ENCODE measurements around the gene SRRT.

The SRRT gene

DNA sequence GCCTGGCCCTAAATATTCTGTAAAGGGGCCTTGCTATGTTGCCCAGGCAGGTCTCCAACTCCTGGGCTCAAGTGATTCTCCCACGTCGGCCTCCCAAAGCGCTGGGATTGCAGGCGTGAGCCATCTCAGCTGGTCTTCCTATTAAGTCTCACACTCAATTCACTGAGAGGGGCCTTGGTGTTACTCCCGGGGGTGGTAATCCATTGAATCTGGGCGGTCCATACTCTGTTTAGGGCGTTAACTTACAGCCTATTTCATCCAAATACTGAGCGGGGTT lies 665 bp upstream of the SRRT start:
- DNase-seq: no peak
- in situ Hi-C loops (cut with HindIII; ENCODE audit: low pct_ligation_motif_present, low pct_unique_long_range_greater_than_20kb, low sequenced_read_pairs): no loop called here

DNA sequence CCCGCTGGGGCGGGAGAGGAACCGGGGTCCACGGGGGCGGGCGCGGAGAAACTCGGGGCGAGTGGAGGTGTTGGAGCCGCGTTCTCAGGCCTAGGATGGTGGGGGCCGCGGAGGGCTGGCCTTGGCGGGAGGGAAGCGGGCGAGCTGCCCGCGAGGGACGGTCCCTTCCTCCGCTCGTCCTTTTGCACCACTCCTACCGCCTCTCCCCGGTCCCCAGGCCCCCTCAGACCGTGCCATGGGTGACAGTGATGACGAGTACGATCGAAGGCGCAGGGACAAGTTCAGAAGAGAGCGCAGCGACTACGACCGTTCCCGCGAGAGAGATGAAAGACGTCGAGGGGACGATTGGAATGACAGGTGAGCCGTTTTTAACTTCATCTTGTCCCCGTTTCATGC lies 451 bp downstream of the SRRT start:
- in situ Hi-C loops (cut with HindIII; ENCODE audit: low pct_ligation_motif_present, low pct_unique_long_range_greater_than_20kb, low sequenced_read_pairs): no loop called here
- peak; percentile 35 for DNase-seq

DNA sequence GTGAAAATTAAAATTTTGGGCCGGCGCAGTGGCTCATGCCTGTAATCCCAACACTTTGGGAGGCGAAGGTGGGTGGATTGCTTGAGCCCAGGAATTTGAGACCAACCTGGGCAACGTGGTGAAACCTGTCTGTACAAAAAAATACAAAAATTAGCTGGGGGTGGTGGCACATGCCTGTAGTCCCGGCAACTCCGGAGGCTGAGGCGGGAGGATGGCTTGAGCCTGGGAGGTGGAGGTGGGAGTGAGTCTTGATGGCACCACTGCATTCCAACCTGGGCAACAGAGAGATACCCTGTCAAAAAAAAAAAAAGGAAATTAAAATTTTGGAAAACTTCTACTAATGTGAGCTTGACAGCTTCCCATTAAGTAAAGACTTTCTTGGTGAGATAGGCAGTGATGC lies 3.1 kb downstream of the SRRT start:
- no peak for DNase-seq
- in situ Hi-C loops (cut with HindIII; ENCODE audit: low pct_ligation_motif_present, low pct_unique_long_range_greater_than_20kb, low sequenced_read_pairs): no loop called here

DNA sequence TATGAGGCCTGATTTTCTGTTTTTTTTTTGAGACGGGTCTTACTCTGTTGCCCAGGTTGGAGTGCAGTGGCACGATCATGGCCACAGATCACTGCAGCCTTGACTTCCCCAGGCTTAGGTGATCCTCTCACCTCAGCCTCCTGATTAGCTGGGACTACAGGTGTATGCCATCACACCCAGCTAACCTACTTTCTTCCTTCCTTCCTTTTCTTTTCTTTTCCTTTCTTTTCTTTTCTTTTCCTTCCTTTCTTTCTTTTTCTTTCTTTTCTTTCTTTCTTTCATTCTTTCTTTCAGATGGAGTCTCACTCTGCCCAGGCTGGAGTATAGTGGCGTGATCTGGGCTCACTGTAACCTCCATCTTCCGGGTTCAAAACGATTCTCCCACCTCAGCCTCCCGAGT lies 3.8 kb downstream of the SRRT start:
- in situ Hi-C loops (cut with HindIII; ENCODE audit: low pct_ligation_motif_present, low pct_unique_long_range_greater_than_20kb, low sequenced_read_pairs): no loop called here
- no peak for DNase-seq

DNA sequence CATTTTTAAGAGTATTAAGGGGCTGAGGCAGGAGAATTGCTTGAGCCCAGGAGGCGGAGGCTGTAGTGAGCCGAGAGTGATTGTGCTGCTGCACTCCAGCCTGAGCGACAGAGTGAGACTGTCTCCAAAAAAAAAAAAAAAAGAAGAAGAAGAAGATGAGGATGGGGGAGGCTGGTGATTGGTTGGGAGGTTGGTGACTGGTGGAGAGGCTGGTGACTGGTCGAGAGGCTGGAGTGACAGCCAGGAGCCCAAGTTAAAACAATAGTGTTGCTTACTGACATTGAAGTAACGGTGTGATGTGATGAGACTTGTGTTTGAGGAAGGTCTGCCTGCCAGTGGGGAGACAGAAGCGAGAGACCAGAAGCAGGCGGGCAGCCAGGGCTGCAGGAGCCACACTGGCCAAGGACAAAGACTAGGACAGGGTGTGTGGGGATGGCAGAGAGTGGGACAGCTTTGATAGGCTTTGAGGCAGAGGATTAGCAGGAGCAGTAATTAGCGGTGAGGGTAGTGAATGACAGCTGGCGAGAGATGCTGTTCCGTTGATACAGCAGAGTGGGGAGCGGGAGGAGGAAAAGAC lies 4.9 kb downstream of the SRRT start:
- DNase-seq: no peak
- in situ Hi-C loops (cut with HindIII; ENCODE audit: low pct_ligation_motif_present, low pct_unique_long_range_greater_than_20kb, low sequenced_read_pairs): loop anchor here (10.0 kb wide), 1 partner anchor 175 kb away; no protein-coding TSS in a partner anchor

DNA sequence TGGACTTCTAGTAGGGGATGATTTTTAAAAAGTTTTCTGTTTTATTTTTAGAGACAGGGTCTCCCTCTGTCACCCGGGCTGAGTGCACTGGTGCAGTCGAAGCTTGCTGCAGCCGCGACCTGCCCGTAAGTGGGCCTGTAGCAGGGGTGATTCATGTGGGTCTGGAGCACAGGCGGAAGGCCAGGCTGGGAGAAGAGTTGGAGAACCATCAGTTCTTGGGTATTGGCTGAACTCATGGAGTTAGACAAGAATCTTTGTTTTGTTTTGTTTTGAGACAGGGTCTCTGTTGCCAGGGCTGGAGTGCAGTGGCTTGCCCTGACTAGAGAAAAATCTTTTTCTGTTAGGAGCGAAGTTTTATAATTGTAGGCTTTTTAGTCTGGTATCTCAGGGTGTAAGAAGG lies 5.7 kb downstream of the SRRT start:
- in situ Hi-C loops (cut with HindIII; ENCODE audit: low pct_ligation_motif_present, low pct_unique_long_range_greater_than_20kb, low sequenced_read_pairs): loop anchor here (10.0 kb wide), 1 partner anchor 174 kb away; no protein-coding TSS in a partner anchor
- no peak for DNase-seq

DNA sequence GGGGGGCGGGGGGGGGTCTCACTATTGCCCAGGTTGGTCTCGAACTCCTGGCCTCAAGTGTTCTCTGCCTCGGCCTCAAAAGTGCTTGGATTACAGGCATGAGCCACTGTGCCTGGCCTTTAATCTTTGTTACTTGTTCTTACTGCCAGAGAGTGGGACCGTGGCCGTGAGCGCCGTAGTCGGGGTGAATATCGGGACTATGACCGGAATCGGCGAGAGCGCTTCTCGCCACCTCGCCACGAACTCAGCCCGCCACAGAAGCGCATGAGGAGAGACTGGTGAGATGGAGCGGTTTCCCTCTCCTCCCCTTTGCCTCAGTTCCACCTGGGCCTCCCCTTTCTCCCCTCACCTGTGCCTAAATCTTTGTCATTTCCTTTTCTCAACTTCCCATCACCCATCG lies 6.2 kb downstream of the SRRT start:
- in situ Hi-C loops (cut with HindIII; ENCODE audit: low pct_ligation_motif_present, low pct_unique_long_range_greater_than_20kb, low sequenced_read_pairs): loop anchor here (10.0 kb wide), 1 partner anchor 174 kb away; no protein-coding TSS in a partner anchor
- no peak for DNase-seq

DNA sequence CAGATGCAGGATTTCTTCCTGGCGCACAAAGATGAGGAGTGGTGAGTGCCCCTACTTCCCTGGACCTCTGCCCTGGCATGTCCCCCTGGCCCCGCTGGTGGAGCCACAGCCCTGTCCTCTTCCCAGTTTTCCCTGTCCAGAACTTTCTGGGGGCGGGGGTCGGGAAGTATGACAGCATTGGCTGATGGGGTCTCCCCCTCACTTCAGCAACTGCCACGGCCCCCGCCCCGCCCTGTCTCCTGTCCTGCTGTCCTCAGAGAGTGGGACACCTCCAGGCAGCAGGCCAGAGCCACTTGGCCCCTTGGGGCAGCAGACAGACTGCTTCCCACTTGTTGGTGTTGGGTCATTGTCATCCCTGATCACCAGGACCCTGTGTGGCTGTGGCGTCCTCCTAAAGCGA lies 7.3 kb downstream of the SRRT start:
- no peak for DNase-seq
- in situ Hi-C loops (cut with HindIII; ENCODE audit: low pct_ligation_motif_present, low pct_unique_long_range_greater_than_20kb, low sequenced_read_pairs): loop anchor here (10.0 kb wide), 1 partner anchor 173 kb away; no protein-coding TSS in a partner anchor

DNA sequence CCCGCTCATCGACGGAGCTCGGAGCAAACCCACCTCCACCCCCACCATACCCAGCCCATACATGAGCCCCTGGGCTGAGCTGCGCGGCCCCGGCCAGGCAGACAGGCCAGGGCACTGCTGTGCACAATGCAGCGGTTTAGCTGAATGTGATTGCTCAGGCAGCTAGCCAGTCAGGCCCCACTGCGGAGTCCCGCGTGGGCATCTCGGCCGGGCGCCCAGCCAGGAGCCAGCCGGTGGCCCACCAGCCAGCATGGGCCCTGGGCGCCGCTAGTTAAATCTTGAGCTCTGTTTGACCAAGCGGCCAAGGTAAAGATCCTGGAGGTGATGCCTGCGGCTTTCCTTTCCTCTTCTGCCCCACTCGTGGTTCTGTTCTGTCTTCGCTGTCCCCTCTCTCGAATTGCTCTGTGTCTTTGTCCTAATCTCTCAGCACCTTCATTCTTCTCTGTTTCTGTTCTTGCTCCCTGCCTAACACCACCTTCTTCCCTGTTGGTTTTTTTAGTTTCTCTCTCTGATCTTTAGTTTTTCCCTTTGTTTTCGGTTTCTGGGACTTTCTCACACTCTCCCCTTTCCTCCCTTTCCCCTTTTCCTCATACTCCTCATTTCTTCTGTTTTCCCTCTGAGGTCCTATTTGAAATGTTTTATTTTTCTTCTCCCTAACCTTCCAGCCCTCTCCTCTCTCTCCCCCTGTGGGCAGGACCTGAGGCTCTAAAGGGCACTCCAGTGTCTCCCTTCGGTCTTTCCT lies 8.1 kb downstream of the SRRT start:
- in situ Hi-C loops (cut with HindIII; ENCODE audit: low pct_ligation_motif_present, low pct_unique_long_range_greater_than_20kb, low sequenced_read_pairs): loop anchor here (10.0 kb wide), 1 partner anchor 172 kb away; no protein-coding TSS in a partner anchor
- no peak for DNase-seq

DNA sequence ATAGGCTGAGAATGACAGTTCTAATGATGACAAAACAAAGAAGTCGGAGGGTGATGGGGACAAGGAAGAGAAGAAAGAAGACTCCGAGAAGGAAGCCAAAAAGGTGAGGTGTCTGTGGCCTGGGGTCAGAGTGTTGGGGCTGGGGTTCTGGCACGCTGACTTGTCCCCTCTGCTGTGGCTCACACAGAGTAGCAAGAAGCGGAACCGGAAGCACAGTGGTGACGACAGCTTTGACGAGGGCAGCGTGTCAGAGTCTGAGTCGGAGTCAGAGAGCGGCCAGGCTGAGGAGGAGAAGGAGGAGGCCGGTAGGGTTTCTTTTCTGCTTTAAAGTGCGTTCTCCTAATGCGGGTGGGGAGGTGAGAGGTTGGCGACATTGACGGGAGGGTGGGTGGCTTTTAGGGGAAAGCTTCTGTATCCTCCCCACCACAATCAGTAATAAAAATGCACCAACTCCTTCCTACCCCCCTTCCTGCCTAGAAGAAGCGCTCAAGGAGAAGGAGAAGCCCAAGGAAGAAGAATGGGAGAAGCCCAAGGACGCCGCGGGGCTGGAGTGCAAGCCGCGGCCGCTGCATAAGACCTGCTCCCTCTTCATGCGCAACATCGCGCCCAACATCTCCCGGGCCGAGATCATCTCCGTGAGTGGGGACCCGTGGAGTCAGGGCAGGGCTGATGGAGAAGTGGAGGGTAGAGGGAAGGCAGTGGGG lies 10.0 kb downstream of the SRRT start:
- DNase-seq: no peak
- in situ Hi-C loops (cut with HindIII; ENCODE audit: low pct_ligation_motif_present, low pct_unique_long_range_greater_than_20kb, low sequenced_read_pairs): loop anchor here (10.0 kb wide), 1 partner anchor 170 kb away; no protein-coding TSS in a partner anchor

DNA sequence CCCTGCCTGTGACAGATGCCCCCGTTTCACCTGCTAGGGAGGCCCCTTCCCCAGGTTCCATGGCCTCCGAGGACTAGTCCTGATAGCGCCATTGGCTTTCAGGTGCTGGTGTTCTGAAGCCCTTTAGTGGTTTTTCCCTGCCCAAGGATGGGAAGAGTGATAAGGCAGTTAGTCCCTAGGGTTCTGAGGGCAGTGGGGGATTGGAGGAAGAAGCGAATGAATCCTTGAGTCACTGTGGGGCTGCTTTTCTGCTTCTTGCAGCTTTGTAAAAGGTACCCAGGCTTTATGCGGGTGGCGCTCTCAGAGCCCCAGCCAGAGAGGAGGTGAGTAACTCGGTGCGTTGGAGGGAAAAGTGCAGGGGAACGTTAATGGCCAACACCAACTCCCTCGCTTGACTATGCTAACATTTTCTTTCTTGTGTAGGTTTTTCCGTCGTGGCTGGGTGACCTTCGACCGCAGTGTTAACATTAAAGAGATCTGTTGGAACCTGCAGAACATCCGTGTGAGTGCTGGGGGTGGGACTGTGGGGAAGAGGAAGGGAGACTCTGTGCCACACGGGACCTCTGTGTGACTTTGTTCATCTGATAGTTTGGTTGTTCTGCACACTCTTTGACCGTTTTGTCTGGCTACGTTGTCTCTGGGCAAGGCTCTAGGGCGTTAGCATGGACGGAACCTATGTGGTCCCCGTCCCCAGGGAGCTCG lies 10.7 kb downstream of the SRRT start:
- no peak for DNase-seq
- in situ Hi-C loops (cut with HindIII; ENCODE audit: low pct_ligation_motif_present, low pct_unique_long_range_greater_than_20kb, low sequenced_read_pairs): loop anchor here (10.0 kb wide), 1 partner anchor 169 kb away; no protein-coding TSS in a partner anchor

DNA sequence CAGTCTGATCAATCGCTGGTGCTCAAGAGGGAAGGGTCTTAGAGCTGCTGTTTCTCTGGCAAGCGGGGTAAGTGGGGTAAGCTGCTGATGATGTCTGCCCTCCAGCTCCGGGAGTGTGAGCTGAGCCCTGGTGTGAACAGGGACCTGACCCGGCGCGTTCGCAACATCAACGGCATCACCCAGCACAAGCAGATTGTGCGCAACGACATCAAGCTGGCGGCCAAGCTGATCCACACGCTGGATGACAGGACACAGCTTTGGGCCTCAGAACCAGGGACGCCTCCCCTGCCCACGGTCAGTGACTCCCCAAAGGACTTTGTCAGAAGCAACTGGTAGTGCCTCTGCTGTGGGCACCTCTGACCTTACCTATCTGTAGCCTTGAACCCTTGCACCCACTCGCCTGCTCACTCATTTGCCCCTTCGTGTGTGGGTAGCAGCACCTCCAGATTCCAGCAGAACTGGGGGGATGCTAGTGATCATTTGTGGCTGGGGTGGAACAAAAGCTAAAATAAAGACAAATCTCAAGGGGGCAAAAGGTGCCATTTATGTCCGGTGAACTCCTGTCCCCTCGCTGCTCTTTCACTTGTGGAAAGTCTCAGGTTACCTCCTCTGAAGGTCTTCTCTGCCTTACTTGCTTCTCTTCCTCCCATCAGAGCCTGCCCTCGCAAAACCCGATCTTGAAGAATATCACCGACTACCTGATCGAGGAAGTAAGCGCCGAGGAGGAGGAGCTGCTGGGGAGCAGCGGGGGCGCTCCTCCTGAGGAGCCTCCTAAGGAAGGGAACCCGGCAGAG lies 11.4 kb downstream of the SRRT start:
- DNase-seq: no peak
- in situ Hi-C loops (cut with HindIII; ENCODE audit: low pct_ligation_motif_present, low pct_unique_long_range_greater_than_20kb, low sequenced_read_pairs): loop anchor here (10.0 kb wide), 1 partner anchor 168 kb away; no protein-coding TSS in a partner anchor

DNA sequence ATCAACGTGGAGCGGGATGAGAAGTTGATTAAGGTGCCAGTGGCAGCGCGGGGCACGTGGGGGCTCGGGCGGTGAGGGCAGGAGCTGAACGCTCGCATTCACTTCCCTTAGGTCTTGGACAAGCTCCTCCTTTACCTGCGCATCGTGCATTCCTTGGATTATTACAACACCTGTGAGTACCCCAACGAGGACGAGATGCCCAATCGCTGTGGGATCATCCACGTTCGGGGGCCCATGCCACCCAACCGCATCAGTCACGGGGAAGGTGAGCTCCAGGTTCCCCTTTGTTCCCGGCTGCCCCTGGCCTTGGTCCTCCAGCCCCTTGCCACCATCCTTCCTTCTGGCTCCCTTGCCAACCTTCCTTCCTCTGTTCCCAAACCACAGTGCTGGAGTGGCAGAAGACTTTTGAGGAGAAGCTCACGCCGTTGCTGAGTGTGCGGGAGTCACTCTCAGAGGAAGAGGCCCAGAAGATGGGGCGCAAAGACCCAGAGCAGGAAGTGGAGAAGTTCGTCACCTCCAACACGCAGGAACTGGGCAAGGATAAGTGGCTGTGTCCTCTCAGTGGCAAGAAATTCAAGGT lies 12.1 kb downstream of the SRRT start:
- DNase-seq: no peak
- in situ Hi-C loops (cut with HindIII; ENCODE audit: low pct_ligation_motif_present, low pct_unique_long_range_greater_than_20kb, low sequenced_read_pairs): loop anchor here (10.0 kb wide), 1 partner anchor 168 kb away; no protein-coding TSS in a partner anchor

DNA sequence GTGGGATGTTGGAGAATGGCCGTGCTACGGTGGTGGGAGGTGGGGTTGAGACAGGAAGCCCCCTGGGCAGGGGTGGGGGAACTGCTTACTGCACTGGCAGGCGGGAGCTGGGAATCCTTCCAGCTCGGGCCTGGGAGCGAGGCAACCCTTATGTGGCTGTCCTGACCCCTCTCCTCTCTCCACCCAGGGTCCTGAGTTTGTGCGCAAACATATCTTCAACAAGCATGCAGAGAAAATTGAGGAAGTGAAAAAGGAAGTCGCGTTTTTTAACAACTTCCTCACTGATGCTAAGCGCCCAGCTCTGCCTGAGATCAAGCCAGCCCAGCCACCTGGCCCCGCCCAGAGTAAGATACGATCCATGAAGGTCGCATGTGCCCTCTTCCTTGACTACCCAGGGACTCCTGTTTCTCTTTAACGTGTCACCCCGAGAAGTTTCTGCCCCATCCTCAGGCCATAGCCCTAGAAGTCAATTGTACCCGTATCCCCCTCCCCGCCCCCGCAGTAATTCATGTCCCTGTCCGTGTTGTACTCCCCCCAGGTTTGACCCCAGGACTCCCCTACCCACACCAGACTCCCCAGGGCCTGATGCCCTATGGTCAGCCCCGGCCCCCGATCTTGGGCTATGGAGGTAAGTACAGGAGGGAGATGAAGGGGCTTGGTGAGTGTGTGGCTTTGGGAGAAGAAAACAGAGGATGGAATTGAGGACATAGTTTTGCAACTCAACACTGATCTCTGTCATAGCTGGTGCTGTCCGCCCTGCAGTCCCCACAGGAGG lies 12.8 kb downstream of the SRRT start:
- DNase-seq: no peak
- in situ Hi-C loops (cut with HindIII; ENCODE audit: low pct_ligation_motif_present, low pct_unique_long_range_greater_than_20kb, low sequenced_read_pairs): loop anchor here (10.0 kb wide), 1 partner anchor 167 kb away; no protein-coding TSS in a partner anchor

DNA sequence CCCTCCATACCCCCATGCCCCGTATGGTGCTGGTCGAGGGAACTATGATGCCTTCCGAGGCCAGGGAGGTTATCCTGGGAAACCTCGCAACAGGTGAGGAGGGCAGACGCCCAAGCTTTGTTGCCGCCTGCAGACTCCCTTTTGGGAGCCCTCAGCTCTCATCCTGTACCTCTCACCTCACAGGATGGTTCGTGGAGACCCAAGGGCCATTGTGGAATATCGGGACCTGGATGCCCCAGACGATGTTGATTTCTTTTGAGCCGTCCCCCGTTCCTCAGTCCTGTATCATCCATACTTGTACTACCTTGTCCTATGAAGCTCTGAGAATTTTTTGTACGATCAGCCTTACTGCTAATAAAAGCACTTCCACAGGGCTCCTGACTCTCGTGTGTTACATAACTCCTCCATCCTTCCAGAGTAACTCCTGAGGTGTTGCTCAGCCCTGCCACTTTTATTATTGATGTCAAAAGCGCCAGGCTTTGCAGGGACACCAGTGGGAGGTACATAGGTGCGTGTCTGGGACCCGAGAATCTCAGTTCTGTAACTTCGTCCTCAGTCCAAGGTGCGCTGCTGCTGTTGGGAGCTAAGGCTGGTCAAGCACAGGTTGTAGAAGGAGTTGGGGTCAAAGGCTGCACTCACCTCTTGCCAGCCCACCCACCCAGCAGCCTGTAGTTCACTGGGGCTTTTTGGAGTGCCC lies 13.5 kb downstream of the SRRT start:
- in situ Hi-C loops (cut with HindIII; ENCODE audit: low pct_ligation_motif_present, low pct_unique_long_range_greater_than_20kb, low sequenced_read_pairs): loop anchor here (10.0 kb wide), 1 partner anchor 166 kb away; no protein-coding TSS in a partner anchor
- DNase-seq: no peak

DNA sequence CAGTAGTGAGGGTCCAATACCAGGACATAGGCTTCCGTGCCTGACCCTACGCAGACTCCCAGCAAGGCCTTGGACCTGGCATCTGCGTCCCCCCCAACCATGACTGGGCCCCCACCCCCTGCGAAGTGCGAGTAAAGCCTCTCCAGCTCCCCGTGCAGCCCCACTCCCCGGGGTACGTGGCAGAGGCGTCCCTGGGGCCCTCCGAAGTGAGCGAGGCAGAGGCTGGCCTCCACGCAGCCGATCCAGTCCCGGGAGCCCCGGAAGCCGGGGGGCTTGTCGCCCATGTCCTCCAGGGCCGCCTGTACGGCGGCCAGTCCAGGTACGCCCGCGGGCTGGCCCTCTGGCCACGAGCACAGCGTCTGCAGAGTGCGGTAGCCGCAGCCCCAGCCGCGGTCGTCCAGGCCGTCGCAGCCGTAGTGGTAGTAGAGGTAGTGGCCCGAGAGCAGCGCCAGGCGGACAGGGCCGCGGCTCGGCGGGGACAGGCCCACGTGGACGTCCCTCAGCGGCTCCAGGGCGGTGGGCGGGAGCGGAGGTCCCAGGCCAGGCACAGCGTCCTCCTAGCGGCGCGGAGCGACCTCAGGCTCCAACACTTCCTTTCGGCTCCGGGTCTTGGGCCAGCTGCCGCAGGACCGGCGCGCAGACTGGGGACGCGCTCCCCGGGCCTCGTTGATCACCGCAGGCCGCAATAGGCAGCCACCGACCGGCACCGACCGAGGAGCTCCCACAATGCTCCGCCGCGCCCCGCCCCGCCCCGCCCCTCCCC lies 14.3 kb downstream of the SRRT start, which contains the start of gene UFSP1:
UFSP1 (minus strand) TSS at position 728 of the 763 bp plus-strand sequence; CDS start at position 284, 444 bp downstream.
- DNase-seq: no peak
- in situ Hi-C loops (cut with HindIII; ENCODE audit: low pct_ligation_motif_present, low pct_unique_long_range_greater_than_20kb, low sequenced_read_pairs): loop anchor here (10.0 kb wide), 1 partner anchor 166 kb away; no protein-coding TSS in a partner anchor
